ENCODE measurements around the gene RTN4R. TPM values are rescaled to one million over a fixed set of nuclear protein-coding genes. Genes with fewer than 3 reads are reported as not detected.

RTN4R gene
- total and polyA plus RNA-seq, 7 donors = 0.36 to 4.3 (median 0.83) TPM; not detected in 2

- no peaks in the 10 kb centered on the region for H3K9me3 ChIP-seq
- H3K27ac ChIP-seq = no peak overlapping the region
- peaks cover 0 to 4% (median 0%) of the 10 kb centered on the region in 3 donors for H3K27me3 ChIP-seq
- H3K4me3 ChIP-seq = no peak overlapping the region
- H3K36me3 ChIP-seq = no peaks in the 10 kb centered on the region
- H3K4me1 ChIP-seq = peaks cover 0 to 24% (median 9%) of the 10 kb centered on the region in 4 donors
- no peak for TF ChIP-seq CTCF (IDR thresholded peaks at IDR 0.05)
- no peak for TF ChIP-seq EP300 (IDR thresholded peaks at IDR 0.05)
- 92 to 94% methylated on average over 51 of the region's 51 CpGs for WGBS, 2 donors
- intact Hi-C loops (cut with DNase I) = no loop called here
- DNase-seq = no peak
Observed at GRCh38 chr22:20241579-20242392, 26.3 kb downstream of the RTN4R start.

GRCh38 chr22:20240900-20241299, 27.2 kb downstream of the RTN4R start:
- H3K4me3 ChIP-seq = no peak overlapping the region
- WGBS, 2 donors = 83 to 95% methylated on average over 8 of the region's 8 CpGs
- H3K4me1 ChIP-seq = peaks cover 0 to 24% (median 9%) of the 10 kb centered on the region in 4 donors
- intact Hi-C loops (cut with DNase I) = no loop called here
- no peaks in the 10 kb centered on the region for H3K36me3 ChIP-seq
- no peaks in the 10 kb centered on the region for H3K9me3 ChIP-seq
- peaks cover 0 to 4% (median 0%) of the 10 kb centered on the region in 3 donors for H3K27me3 ChIP-seq
- H3K27ac ChIP-seq = no peak overlapping the region
- no peak for DNase-seq
- no peak for TF ChIP-seq CTCF (IDR thresholded peaks at IDR 0.05)
- no peak for TF ChIP-seq EP300 (IDR thresholded peaks at IDR 0.05)
- no peak for TF ChIP-seq POLR2AphosphoS5 (IDR thresholded peaks at IDR 0.05)
- no peak for TF ChIP-seq POLR2A (IDR thresholded peaks at IDR 0.05)

GRCh38 chr22:20240447-20240764, 27.7 kb downstream of the RTN4R start:
- Histone ChIP-seq H3K4me1 (peaks cover 0 to 24% (median 9%) of the 10 kb centered on the region in 4 donors), H3K27me3 (peaks cover 0 to 4% (median 0%) of the 10 kb centered on the region in 3 donors), H3K27ac (no peak overlapping the region), H3K36me3 (no peaks in the 10 kb centered on the region), H3K4me3 (no peak overlapping the region), H3K9me3 (no peaks in the 10 kb centered on the region)
- DNase-seq = no peak
- intact Hi-C loops (cut with DNase I) = no loop called here
- 53 to 81% methylated on average over 14 of the region's 14 CpGs for WGBS, 2 donors
- no peak for TF ChIP-seq EP300 (IDR thresholded peaks at IDR 0.05)
- TF ChIP-seq POLR2A (IDR thresholded peaks at IDR 0.05) = no peak
- TF ChIP-seq CTCF (IDR thresholded peaks at IDR 0.05) = no peak
- no peak for TF ChIP-seq POLR2AphosphoS5 (IDR thresholded peaks at IDR 0.05)

- peaks cover 0 to 4% (median 0%) of the 10 kb centered on the region in 3 donors for H3K27me3 ChIP-seq
Observed at GRCh38 chr22:20239676-20240446, 28.3 kb downstream of the RTN4R start.

More at GRCh38 chr22:20239676-20240446, 28.3 kb downstream of the RTN4R start:
- H3K27ac ChIP-seq = peak overlapping the region in 1 of 4 donors; percentile 2
- DNase-seq = no peak
- no peak for TF ChIP-seq POLR2AphosphoS5 (IDR thresholded peaks at IDR 0.05)
- no peak for TF ChIP-seq POLR2A (IDR thresholded peaks at IDR 0.05)
- TF ChIP-seq EP300 (IDR thresholded peaks at IDR 0.05) = no peak
- TF ChIP-seq CTCF (IDR thresholded peaks at IDR 0.05) = no peak
- H3K4me1 ChIP-seq = peaks cover 0 to 24% (median 9%) of the 10 kb centered on the region in 4 donors
- H3K9me3 ChIP-seq = no peaks in the 10 kb centered on the region
- intact Hi-C loops (cut with DNase I) = no loop called here
- 76 to 90% methylated on average over 9 of the region's 9 CpGs for WGBS, 2 donors
- no peaks in the 10 kb centered on the region for H3K36me3 ChIP-seq
- no peak overlapping the region for H3K4me3 ChIP-seq
